HG03558 (cell line): ENCODE data around the gene PLCXD1.
"Not testable (repeated sequence)": the region's sequence is repeated elsewhere in the genome, so short reads cannot be mapped to it uniquely, and the experiment has no call there.

Experiments
- ATAC-seq: cut with Tn5 transposase; IDR thresholded peaks from one replicate; pipeline ENCODE4 v1.9.1; 2021; ENCODE audit warnings: moderate number of reproducible peaks; ENCODE audit not compliant: unreplicated experiment; ENCODE audit errors: extremely low read depth

PLCXD1 gene

DNA sequence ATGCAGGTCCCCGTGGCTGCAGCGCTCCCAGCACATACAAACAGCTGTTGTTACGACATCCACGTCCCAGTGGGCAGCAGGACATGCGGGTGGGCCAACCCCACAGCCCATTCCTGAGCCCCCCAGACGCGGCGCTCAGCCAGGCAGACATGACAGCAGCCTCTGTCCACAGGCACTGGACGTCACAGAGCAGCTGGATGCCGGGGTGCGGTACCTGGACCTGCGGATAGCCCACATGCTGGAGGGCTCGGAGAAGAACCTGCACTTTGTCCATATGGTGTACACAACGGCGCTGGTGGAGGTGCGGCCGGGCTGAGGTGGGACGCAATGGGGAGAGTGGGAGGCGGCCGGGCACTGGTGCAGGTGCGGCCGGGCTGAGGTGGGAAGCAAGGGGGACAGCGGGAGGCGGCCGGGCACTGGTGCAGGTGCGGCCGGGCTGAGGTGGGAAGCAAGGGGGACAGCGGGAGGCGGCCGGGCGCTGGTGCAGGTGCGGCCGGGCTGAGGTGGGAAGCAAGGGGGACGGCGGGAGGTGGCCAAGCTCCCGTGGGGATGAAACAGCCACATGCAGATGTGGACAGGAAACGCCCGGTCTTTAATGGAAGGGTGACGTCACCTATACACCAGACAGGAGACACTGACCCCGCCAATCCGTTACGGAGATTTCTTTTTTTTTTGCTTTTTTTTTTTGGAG is 9.4 kb downstream of the PLCXD1 start:
- no peak for ATAC-seq

- no peak for ATAC-seq
Measured at GRCh38 chrX:291411-291901, 10.3 kb downstream of the PLCXD1 start.

- ATAC-seq = no peak
Measured at GRCh38 chrX:292900-293897, 12.0 kb downstream of the PLCXD1 start.

GRCh38 chrX:295136-295535 is 14.0 kb downstream of the PLCXD1 start:
- ATAC-seq = no peak

- no peak for ATAC-seq
Measured at GRCh38 chrX:298993-299392, 17.8 kb downstream of the PLCXD1 start.

GRCh38 chrX:300334-300733 is 19.2 kb downstream of the PLCXD1 start:
- no peak for ATAC-seq

- no peak for ATAC-seq
Measured at GRCh38 chrX:302975-303374, 21.8 kb downstream of the PLCXD1 start.

DNA sequence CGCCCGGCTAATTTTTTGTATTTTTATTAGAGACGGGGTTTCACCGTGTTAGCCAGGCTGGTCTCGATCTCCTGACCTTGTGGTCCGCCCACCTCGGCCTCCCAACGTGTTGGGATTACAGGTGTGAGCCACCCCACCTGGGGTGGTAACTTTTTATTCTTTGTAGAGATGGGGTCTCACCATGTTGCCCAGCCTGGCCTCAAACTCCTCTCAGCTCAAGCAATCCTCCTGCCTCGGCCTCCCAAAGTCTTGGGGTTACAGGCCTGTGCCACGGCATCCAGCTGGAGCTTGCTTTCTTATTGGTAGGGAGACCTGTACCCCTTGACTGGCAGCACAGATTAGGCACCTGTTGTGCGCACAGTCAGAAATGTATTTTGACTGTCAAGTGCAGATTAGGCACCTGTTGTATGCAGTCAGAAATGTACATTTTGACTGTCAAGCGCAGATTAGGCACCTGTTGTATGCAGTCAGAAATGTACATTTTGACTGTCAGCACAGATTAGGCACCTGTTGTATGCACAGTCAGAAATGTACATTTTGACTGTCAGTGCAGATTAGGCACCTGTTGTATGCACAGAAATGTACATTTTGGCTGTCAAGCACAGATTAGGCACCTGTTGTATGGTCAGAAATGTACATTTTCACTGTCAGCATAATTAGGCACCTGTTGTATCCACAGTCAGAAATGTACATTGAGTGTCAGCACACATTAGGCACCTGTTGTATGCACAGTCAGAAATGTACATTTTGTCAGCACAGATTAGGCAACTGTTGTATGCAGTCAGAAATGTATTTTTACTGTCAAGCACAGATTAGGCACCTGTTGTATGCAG is 24.8 kb downstream of the PLCXD1 start:
- ATAC-seq = not testable (repeated sequence)

DNA sequence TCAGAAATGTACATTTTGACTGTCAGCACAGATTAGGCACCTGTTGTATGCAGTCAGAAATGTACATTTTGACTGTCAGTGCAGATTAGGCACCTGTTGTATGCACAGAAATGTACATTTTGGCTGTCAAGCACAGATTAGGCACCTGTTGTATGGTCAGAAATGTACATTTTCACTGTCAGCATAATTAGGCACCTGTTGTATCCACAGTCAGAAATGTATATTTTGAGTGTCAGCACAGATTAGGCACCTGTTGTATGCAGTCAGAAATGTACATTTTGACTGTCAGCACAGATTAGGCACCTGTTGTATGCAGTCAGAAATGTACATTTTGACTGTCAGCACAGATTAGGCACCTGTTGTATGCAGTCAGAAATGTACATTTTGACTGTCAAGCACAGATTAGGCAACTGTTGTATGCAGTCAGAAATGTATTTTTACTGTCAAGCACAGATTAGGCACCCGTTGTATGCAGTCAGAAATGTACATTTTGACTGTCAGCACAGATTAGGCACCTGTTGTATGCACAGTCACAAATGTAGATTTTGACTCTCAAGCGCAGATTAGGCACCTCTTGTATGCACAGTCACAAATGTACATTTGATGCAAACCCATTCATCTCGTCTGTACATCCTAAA is 25.6 kb downstream of the PLCXD1 start:
- ATAC-seq = not testable (repeated sequence)

- no peak for ATAC-seq
Measured at GRCh38 chrX:307261-308111, 26.3 kb downstream of the PLCXD1 start.

DNA sequence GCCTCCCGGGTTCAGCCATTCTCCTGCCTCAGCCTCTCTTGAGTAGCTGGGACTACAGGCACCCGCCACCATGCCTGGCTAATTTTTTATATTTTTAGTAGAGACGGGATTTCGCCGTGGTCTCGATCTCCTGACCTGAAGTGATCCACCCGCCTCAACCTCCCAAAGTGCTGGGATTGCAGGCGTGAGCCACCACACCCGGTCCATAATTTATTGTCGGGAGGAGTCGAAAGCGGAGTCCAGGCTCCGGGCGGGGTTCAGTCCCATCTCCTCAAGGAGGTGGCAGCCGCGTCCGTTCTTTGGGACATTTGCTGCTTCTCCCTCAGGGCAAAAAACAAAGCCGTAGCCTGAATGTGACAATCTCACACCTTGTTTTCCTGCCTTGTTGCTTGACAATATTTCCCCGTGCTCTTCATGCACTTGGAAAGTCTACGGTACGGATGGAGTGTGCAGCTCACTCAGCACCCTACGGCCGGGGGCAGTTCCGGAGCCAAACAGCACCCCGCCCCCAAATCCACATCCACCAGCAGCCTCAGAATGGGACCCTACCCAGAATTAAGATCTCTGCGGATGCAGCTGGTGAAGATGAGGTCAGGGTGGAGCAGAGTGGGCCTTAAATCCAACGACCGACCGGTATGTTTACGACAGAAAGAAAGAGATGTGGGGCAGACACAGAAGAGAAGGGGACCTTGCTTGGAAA is 27.8 kb downstream of the PLCXD1 start:
- no peak for ATAC-seq

GRCh38 chrX:310621-311155 is 29.5 kb downstream of the PLCXD1 start:
- no peak for ATAC-seq

DNA sequence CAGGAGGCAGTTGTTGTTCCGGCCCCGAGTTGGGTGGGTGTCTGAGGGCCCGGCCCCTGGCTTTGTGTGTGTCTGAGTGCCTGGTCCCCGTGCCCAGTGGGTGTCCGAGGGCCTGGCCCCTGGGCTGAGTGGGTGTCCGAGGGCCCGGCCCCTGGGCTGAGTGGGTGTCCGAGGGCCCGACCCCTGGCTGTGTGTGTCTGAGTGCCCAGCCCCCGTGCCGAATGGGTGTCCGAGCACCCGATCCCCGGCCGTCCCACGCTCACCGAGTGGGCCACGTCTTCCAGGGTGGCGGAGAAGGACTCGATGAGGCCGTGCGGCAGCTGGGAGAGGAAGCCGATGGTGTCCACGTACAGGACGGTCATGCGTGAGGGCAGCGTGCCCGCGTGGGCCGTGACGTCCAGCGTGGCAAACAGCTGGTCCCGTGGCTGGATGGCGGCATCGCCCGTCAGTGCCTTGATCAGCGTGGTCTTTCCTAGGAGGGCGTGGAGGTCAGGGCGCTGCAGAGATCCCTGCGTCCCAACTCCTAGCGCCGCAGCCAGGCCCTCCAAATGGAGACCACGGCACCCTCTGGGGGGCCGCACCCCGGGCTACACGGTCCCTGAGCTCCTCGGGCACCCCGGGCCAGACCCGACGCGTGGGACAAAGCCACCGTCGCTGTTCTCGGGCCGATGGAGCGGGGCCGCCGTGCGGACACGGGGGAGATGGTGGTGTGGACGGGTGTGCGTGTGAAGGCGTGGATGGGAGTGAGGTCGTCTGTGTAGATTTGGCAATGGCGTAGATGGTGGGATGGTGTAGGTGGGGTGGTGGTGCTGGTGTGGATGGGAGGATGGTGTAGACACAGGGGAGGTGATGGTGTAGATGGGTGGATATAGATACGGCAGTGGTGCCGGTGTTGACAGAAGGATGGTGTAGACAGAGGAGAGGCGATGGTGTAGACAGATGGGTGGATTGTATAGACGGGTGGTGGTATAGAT is 30.3 kb downstream of the PLCXD1 start:
- no peak for ATAC-seq

GRCh38 chrX:312621-313331 is 31.6 kb downstream of the PLCXD1 start:
- no peak for ATAC-seq

- ATAC-seq = no peak
Measured at GRCh38 chrX:313546-313945, 32.4 kb downstream of the PLCXD1 start.

DNA sequence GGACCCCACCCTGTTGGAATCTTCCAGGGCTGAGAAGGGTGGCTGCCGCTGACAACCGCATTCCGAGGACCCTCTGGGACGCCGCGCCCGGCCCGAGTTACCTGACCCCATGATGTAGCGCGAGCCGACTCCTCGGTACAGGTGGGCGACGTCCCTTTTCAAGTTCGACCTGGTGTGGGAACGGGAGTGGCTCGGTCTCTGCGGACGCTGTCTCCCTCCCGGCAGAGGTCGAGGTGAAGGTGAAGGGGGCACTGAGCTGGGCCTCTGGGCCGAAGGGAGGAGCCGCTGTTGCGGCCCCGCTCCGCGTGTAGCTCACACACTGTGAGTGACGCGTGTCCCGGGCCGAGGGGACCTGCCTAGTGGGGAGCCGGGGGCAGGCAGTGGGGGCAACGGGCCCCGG is 32.9 kb downstream of the PLCXD1 start:
- no peak for ATAC-seq
